ENCODE data around the gene MRPL55. TPM values are rescaled to one million over a fixed set of nuclear protein-coding genes. Genes with fewer than 3 reads are reported as not detected.

MRPL55 gene
- total RNA-seq, 1 donor from 2014 or later, result 51.0 TPM

DNA sequence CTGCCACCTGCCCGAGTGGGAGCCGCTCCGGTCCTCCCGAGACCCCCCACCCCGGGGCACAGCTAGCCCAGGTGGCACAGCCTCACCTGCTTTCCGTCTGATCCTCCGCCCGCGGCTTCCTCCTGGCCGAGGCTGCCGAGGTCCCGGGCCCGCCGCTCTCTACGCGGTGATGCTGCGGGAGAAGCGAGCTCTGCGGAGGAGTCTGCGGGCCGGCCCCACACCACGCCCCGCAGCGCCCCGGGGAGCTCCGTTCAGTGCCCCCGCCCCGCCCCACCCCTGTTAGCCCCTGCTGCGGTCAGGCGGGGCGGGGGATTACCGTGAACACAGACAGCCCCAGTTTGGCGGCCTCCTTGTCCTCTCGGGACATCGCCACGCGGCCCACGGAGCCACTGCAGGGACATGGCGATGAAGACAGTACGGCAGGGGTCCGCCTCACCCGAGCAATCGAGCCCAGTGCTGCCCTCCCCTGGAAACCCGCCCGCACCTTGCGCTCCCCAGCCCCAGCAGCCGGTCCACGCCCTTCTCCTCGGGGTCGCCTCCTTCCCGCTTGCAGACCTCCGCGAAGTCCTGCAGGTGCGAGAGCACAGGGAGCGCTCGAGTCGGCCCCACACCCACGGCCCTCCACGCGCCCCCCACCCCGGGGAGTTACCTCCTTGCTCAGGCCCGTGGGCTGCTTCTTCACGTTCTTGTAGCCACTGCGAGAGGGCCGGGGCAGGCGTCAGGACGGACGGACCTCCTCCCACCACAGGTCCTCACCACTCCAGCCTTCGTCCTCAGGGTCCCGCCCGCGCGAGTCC is 6.9 kb downstream of the MRPL55 start:
- no peak for DNase-seq

DNA sequence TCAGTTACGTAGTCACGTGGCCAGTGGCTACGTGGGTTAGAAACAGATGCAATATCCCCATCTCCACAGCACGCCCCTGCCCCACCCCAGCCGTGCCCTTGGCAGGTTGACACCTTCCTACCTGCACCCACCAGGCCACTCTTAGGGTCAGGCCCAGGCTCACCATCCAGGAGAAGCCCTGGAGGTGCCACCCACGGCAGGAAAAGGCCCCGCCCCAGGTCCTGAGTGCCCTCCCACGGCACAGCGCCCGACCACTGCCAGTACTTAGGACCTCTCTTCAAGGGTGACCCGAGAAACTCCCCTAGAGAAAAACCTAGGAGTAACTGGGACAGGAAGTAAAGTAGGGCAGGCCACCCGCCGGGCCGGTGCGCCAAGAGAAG is 7.5 kb downstream of the MRPL55 start:
- Histone ChIP-seq H3K36me3 (peaks cover 54% of the 10 kb centered on the region), H3K27me3 (ENCODE audit: low read depth) (no peaks in the 10 kb centered on the region), H3K4me1 (peaks cover 53% of the 10 kb centered on the region), H3K9me3 (replicated peaks) (no peaks in the 10 kb centered on the region), H3K27ac (replicated peaks) (peak overlapping the region; percentile 91), H3K4me3 (peak overlapping the region; percentile 75)
- TF ChIP-seq, protein P1, sequence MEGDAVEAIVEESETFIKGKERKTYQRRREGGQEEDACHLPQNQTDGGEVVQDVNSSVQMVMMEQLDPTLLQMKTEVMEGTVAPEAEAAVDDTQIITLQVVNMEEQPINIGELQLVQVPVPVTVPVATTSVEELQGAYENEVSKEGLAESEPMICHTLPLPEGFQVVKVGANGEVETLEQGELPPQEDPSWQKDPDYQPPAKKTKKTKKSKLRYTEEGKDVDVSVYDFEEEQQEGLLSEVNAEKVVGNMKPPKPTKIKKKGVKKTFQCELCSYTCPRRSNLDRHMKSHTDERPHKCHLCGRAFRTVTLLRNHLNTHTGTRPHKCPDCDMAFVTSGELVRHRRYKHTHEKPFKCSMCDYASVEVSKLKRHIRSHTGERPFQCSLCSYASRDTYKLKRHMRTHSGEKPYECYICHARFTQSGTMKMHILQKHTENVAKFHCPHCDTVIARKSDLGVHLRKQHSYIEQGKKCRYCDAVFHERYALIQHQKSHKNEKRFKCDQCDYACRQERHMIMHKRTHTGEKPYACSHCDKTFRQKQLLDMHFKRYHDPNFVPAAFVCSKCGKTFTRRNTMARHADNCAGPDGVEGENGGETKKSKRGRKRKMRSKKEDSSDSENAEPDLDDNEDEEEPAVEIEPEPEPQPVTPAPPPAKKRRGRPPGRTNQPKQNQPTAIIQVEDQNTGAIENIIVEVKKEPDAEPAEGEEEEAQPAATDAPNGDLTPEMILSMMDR (IDR thresholded peaks at IDR 0.05; ENCODE audit: borderline replicate concordance), result no peak
- DNase-seq, result no peak
- intact Hi-C loops (cut with micrococcal nuclease), result no loop called here

More for the DNA sequence above, 6.9 kb downstream of the MRPL55 start:
- Histone ChIP-seq H3K27ac (replicated peaks) (peak overlapping the region; percentile 91), H3K27me3 (ENCODE audit: low read depth) (no peaks in the 10 kb centered on the region), H3K4me1 (peaks cover 47% of the 10 kb centered on the region), H3K4me3 (peak overlapping the region; percentile 75), H3K9me3 (replicated peaks) (no peaks in the 10 kb centered on the region), H3K36me3 (peaks cover 58% of the 10 kb centered on the region)
- intact Hi-C loops (cut with micrococcal nuclease), result no loop called here
- TF ChIP-seq, protein P1 (IDR thresholded peaks at IDR 0.05; ENCODE audit: borderline replicate concordance), result peak; percentile 16

DNA sequence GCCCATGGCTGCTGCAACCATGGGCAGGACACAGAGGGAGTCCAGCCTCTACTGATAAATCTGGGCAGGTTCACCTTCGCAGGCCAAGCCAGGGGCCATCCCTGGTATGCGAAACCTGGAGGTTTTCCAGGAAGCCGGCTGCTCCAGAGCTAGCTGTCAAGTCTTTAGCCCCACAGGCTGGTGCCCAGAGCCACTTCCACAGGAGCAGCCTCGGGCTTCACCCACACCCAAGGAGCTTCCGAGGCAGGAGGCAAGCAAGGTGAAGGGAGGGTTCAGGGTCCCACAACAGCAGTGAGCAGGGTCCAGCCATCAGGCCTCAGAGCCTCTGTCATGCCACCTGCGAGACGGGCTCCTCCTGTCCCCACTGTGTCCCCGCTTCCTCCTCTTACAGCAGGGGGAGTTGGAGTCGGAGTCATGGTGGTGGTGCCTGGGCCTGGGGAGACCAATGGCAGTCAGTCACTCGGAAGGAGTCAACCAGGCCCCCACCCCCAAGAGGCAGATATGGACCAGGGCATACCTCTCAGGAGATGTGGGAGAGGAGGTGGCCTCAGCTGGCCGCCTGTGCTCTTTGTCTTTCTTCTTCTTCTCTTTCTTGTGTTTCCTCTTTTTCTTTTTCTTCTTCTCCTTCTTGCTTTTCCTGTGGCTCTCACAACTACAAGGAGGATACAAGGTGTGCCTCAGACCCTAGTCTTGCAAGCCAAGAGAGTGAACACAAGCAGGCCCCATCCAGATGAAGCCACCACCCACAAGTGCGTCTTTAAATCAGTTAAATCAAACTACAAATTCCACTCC is 8.1 kb downstream of the MRPL55 start:
- TF ChIP-seq, protein P1 (IDR thresholded peaks at IDR 0.05; ENCODE audit: borderline replicate concordance), result no peak
- intact Hi-C loops (cut with micrococcal nuclease), result no loop called here
- peaks cover 59% of the 10 kb centered on the region for H3K4me1 ChIP-seq
- H3K27me3 ChIP-seq (ENCODE audit: low read depth), result no peaks in the 10 kb centered on the region
- DNase-seq, result no peak
- no peak overlapping the region for H3K27ac ChIP-seq (replicated peaks)
- no peaks in the 10 kb centered on the region for H3K9me3 ChIP-seq (replicated peaks)
- H3K36me3 ChIP-seq, result peaks cover 53% of the 10 kb centered on the region
- H3K4me3 ChIP-seq, result no peak overlapping the region

DNA sequence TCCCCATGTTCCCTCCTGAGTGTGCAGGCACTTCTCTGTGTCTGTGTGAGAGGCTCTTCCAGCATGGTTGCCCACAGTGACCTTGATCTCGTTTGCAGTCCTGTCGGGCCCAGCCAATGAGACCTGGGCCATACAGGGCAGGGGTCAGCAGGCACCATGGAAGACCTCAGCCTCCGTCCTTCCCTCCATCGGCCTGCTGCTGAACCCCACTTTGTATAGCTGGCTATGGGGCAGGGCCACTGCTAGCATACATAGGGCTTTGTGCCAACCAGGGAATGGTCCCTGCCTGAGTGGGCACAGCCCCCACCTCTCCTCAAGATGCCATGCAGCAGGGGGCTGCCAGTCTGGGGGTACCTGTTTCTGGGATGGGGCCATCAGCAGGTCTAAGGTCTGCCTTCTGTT is 9.8 kb downstream of the MRPL55 start:
- H3K4me1 ChIP-seq, result peaks cover 59% of the 10 kb centered on the region
- TF ChIP-seq, protein P1 (IDR thresholded peaks at IDR 0.05; ENCODE audit: borderline replicate concordance), result no peak
- H3K27me3 ChIP-seq (ENCODE audit: low read depth), result no peaks in the 10 kb centered on the region
- H3K36me3 ChIP-seq, result peaks cover 54% of the 10 kb centered on the region
- peaks cover 9% of the 10 kb centered on the region for H3K9me3 ChIP-seq (replicated peaks)
- H3K4me3 ChIP-seq, result no peak overlapping the region
- DNase-seq, result no peak
- intact Hi-C loops (cut with micrococcal nuclease), result no loop called here
- H3K27ac ChIP-seq (replicated peaks), result no peak overlapping the region

DNA sequence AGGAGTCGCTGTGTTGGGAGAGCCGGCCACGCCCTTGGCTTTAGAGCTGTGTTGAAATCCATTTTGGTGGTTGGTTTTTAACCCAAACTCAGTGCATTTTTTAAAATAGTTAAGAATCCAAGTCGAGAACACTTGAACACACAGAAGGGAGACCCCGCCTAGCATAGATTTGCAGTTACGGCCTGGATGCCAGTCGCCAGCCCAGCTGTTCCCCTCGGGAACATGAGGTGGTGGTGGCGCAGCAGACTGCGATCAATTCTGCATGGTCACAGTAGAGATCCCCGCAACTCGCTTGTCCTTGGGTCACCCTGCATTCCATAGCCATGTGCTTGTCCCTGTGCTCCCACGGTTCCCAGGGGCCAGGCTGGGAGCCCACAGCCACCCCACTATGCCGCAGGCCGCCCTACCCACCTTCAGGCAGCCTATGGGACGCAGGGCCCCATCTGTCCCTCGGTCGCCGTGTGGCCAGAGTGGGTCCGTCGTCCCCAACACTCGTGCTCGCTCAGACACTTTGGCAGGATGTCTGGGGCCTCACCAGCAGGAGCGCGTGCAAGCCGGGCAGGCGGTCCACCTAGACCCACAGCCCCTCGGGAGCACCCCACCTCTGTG is 10.7 kb downstream of the MRPL55 start:
- intact Hi-C loops (cut with micrococcal nuclease), result no loop called here
- Histone ChIP-seq H3K27me3 (ENCODE audit: low read depth) (no peaks in the 10 kb centered on the region), H3K9me3 (replicated peaks) (peaks cover 14% of the 10 kb centered on the region), H3K36me3 (peaks cover 54% of the 10 kb centered on the region), H3K4me1 (peaks cover 57% of the 10 kb centered on the region), H3K4me3 (no peak overlapping the region), H3K27ac (replicated peaks) (no peak overlapping the region)
- TF ChIP-seq, protein P1 (IDR thresholded peaks at IDR 0.05; ENCODE audit: borderline replicate concordance), result no peak
- no peak for DNase-seq
